Activated CD4-positive, alpha-beta T cell treated with anti-CD3 and anti-CD28 coated beads for 4 hours (primary cell): ENCODE data around the gene TMC3.

ENCODE experiments used
- DNase-seq, 2 donors: peaks; one replicate each; pipeline ENCODE4 v3.0.0-alpha.2; 2020

Gene TMC3

GRCh38 chr15:81321667-81322066, 52.3 kb downstream of the TMC3 start:
- DNase-seq, result no peak

GRCh38 chr15:81317642-81318017, 56.4 kb downstream of the TMC3 start:
- DNase-seq, result no peak

DNA sequence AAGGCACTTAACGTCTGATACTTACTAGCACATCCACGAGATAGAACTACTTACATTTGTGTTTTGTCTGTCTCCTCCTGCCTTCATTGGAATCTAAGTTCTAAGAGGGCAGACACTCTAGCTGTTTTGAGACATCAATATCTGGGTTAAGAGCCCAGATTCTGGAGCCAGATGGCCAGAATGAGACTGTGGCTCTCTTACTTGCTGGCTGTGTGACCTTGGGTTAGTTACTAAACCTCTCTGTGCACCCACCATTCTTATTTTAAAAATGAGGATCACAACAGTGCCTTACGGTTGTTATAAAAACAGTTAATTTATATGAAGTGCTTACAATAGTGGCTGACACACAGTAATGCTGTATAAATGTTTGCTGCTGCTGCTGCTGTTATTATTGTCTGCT, 57.7 kb downstream of the TMC3 start:
- DNase-seq, result no peak

GRCh38 chr15:81315452-81316175, 58.4 kb downstream of the TMC3 start:
- no peak for DNase-seq

DNA sequence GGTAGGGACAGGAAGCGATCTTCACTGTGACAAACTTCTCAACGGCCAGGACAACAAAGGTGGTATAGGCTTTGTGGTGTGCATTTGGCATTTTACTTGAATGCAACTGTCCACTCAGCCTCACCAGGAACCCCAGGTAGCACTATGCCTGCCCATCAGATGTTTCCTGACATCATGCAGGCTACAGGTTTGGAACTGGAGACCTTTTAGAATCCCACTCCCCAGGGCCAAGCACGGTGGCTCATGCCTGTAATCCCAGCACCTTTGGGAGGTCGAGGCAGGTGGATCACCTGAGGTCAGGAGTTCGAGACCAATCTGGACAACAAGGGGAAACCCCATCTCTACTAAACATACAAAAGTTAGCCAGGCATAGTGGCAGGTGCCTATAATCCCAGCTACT, 59.6 kb downstream of the TMC3 start:
- DNase-seq, result no peak

DNA sequence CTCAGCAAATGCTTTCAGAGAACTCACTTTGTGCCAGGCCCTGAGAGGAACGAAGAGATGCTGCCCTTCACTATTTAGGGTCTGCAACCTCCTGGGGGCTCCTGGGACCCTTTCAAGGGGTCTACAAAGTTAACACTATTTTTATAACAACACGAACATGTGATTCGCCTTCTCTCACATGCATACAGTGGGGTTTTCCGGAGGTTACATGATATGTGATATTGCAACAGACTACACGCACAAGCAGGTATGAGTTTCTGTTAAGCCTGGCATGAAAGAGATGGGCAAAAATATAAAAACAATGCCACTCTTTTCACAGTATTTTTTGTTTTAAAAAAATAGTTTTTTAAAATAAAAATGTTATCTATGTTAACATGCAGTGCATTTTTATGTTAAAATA, 60.3 kb downstream of the TMC3 start:
- no peak for DNase-seq

- no peak for DNase-seq
Measured at GRCh38 chr15:81312790-81313543, 61.0 kb downstream of the TMC3 start.

DNA sequence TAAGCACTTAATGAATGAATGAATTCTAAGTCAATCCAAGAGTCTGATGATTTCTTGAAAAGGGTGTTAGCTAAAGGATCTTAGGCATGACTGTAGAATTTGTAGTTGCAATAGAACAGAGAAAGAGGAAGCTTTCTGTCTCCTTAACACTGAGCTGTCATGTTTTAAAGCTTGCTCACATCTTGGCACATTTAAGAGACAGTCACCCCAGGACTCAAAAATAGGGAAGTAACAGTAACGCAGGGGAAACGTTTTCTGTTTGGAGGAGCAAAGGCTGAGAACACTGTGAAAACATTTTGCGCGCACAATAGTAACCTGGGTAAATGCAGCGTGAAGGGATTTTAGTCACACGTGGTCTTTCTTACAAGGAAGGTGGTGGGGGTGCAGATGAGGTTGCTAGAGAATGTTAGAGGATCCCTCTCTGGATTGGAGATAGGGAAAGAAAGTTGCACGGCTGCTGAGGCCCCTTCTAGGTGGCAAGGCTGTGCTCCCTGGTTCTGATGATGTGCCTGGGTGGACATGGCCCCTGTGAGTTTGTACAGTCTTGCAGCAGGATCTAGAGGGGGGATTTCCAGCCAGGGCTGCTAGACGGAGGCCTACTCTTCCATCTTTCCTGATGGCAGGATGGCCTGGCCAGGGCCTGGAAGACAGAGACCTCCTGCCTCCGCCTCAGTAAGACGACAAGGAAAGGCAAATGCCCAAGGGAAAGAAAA, 62.1 kb downstream of the TMC3 start:
- DNase-seq, result no peak

- DNase-seq, result no peak
Measured at GRCh38 chr15:81310480-81310879, 63.5 kb downstream of the TMC3 start.

- no peak for DNase-seq
Measured at GRCh38 chr15:81309647-81310450, 64.2 kb downstream of the TMC3 start.

GRCh38 chr15:81308260-81308659, 65.8 kb downstream of the TMC3 start:
- no peak for DNase-seq

- no peak for DNase-seq
Measured at GRCh38 chr15:81304226-81304625, 69.8 kb downstream of the TMC3 start.

DNA sequence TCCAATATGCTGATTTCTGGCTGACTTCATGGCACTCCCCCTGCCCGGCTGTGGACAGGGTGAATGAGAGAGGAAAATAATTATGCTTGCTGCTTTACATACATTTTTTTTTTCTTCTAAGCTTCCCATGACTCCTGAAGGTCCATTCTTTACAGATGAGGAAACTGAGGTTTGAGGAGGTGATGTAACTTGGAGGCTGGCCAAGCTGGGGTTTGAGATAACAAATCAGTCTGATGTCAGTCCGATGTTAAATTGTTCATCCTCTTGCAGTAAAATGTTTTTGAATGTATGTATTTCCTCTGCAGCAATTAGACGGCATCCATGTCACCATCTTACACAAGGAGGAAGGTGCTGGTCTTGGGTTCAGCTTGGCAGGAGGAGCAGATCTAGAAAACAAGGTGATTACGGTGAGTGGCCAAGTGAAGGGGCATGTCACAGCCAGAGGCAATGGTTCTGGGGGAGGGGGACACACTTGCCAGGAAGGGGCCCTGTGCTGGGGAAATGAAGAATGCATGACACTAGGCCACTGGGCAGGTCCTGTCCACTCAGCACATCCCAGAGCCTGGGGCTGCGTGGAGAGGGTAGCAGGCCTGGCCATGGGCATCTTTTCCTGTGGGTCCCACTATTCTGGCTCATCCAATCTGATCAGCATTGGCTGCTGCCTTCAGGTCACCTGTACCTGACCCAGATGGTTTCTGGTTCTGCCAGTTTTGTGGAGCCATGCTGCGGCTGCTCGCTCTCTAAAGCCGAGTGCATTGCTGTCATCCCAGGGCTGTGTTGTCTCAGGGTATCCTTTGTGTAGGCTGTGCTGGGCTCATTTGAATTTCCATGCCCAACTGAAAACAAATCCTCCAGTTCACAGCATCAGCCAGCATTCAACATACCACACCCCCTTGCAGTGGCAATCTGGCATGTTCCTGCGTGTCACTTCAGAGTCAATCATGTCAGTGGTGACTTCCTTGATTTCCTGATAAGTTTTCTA, 70.5 kb downstream of the TMC3 start:
- peak in 1 of 2 donors; percentile 23 for DNase-seq

- no peak for DNase-seq
Measured at GRCh38 chr15:81302701-81303109, 71.3 kb downstream of the TMC3 start.

DNA sequence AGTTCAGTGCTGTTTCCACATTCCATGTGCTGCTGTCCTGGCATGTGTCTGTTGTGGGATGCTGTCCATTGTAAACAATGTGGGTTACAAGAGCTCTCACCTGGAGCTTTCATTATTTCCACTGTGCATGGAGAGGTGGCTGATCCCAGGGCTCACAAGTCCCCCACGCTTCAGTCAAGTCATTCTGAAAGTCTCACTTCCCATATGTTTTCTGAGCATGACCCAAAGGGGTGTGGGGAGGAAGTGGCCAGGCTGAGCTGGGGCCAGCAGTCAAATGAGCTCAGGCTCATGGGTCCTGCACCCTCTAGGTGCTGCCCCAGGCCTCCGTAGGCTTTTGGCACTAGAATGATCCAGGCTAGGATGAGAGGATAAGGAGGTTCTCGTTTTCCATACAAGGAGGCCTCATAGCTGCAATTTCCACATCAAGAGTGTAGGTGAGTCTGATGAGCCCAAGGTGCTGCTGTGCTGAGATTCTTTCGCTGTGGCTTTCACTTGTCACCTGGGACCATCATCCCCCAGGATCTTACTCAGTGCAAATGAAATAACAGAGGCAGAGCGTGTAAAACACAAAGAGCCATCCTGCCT, 72.1 kb downstream of the TMC3 start:
- DNase-seq, result no peak

GRCh38 chr15:81301385-81301784, 72.6 kb downstream of the TMC3 start:
- no peak for DNase-seq

GRCh38 chr15:81299630-81300273, 74.3 kb downstream of the TMC3 start:
- DNase-seq, result no peak

GRCh38 chr15:81299156-81299555, 74.9 kb downstream of the TMC3 start:
- no peak for DNase-seq

- no peak for DNase-seq
Measured at GRCh38 chr15:81298611-81299010, 75.4 kb downstream of the TMC3 start.
